Measurements from ENCODE around the gene ADGRD1.

Gene ADGRD1

GRCh38 chr12:131046813-131047788, 93.4 kb downstream of the ADGRD1 start:
- H3K4me3 ChIP-seq (replicated peaks; ENCODE audit: insufficient read depth, low read length), result no peak overlapping the region
- peak; percentile 1 to 19 for DNase-seq (ENCODE audit: low read depth in 1 of 2, low spot score in 1 of 2)
- no peak for TF ChIP-seq POLR2AphosphoS5 (IDR thresholded peaks at IDR 0.05; ENCODE audit: low read depth)
- no peak for TF ChIP-seq SPI1 (IDR thresholded peaks at IDR 0.05; ENCODE audit: borderline replicate concordance, low read depth)
- TF ChIP-seq REST (IDR thresholded peaks at IDR 0.05; ENCODE audit: insufficient replicate concordance, low read depth), result no peak
- no peak for TF ChIP-seq CTCF (IDR thresholded peaks at IDR 0.05; ENCODE audit: insufficient read depth, low read length)
- no peak for TF ChIP-seq GABPA (IDR thresholded peaks at IDR 0.05; ENCODE audit: low read depth)
- no peaks in the 10 kb centered on the region for H3K27me3 ChIP-seq (ENCODE audit: insufficient read depth, poor library complexity, severe bottlenecking)
- H3K27ac ChIP-seq (replicated peaks), result no peak overlapping the region

- Histone ChIP-seq H3K4me3 (replicated peaks; ENCODE audit: insufficient read depth, low read length) (no peak overlapping the region), H3K27me3 (ENCODE audit: insufficient read depth, poor library complexity, severe bottlenecking) (no peaks in the 10 kb centered on the region), H3K27ac (replicated peaks) (no peak overlapping the region)
- TF ChIP-seq POLR2AphosphoS5 (IDR thresholded peaks at IDR 0.05; ENCODE audit: low read depth) (no peak), CTCF (IDR thresholded peaks at IDR 0.05; ENCODE audit: insufficient read depth, low read length) (no peak), SPI1 (IDR thresholded peaks at IDR 0.05; ENCODE audit: borderline replicate concordance, low read depth) (no peak), REST (IDR thresholded peaks at IDR 0.05; ENCODE audit: insufficient replicate concordance, low read depth) (no peak), GABPA (IDR thresholded peaks at IDR 0.05; ENCODE audit: low read depth) (no peak)
- DNase-seq (ENCODE audit: low read depth in 1 of 2, low spot score in 1 of 2), result no peak
Observed at GRCh38 chr12:131047789-131048610, 94.3 kb downstream of the ADGRD1 start.

- TF ChIP-seq POLR2AphosphoS5 (IDR thresholded peaks at IDR 0.05; ENCODE audit: low read depth) (no peak), REST (IDR thresholded peaks at IDR 0.05; ENCODE audit: insufficient replicate concordance, low read depth) (no peak), CTCF (IDR thresholded peaks at IDR 0.05; ENCODE audit: insufficient read depth, low read length) (no peak), GABPA (IDR thresholded peaks at IDR 0.05; ENCODE audit: low read depth) (no peak), SPI1 (IDR thresholded peaks at IDR 0.05; ENCODE audit: borderline replicate concordance, low read depth) (no peak)
- H3K4me3 ChIP-seq (replicated peaks; ENCODE audit: insufficient read depth, low read length), result no peak overlapping the region
- H3K27me3 ChIP-seq (ENCODE audit: insufficient read depth, poor library complexity, severe bottlenecking), result no peaks in the 10 kb centered on the region
- no peak overlapping the region for H3K27ac ChIP-seq (replicated peaks)
- no peak for DNase-seq (ENCODE audit: low read depth in 1 of 2, low spot score in 1 of 2)
Observed at GRCh38 chr12:131048611-131048990, 94.9 kb downstream of the ADGRD1 start.
